ENCODE measurements around the gene SELENOK. TPM values are rescaled to one million over a fixed set of nuclear protein-coding genes. Genes with fewer than 3 reads are reported as not detected.

The SELENOK gene
- total RNA-seq, 1 donor from 2014 or later, result 45.9 TPM

DNA sequence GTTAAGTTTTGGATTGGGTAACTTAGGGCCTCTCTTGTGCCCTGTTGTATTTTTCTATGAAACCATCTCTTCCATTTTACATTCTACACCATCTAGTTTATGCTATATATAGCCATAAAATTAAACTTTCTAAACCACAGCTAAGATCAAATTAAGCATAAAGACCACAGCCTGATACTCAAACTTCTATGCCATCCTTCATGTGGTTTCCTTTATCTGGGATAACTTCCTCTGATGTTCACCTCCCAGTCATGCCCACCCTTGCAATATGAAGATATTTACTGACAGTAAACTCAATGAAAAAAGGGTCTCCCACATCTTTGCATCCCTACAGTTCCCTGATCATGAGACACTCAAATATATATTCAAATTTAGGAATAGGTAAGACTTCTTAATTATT, 4.2 kb downstream of the SELENOK start:
- Histone ChIP-seq H3K4me3 (ENCODE audit: low read length in 3 of 3) (no peak overlapping the region), H3K4me1 (ENCODE audit: control insufficient read depth in 3 of 3, insufficient read depth in 3 of 3, low read length in 3 of 3) (peaks cover 12 to 22% (median 16%) of the 10 kb centered on the region in 3 donors), H3K27me3 (ENCODE audit: control insufficient read depth in 3 of 3, insufficient read depth in 3 of 3, low read length in 3 of 3) (no peaks in the 10 kb centered on the region), H3K27ac (ENCODE audit: low read depth, low read length) (no peak overlapping the region), H3K9ac (ENCODE audit: low read depth in 1 of 3, low read length in 3 of 3) (no peak overlapping the region), H3K36me3 (ENCODE audit: control insufficient read depth in 3 of 3, insufficient read depth in 3 of 3, low read length in 3 of 3) (peaks cover 17 to 38% (median 21%) of the 10 kb centered on the region in 3 donors), H3K9me3 (ENCODE audit: control insufficient read depth in 3 of 3, low read length in 3 of 3) (no peaks in the 10 kb centered on the region)

- no peaks in the 10 kb centered on the region for H3K9me3 ChIP-seq (ENCODE audit: control insufficient read depth in 3 of 3, low read length in 3 of 3)
- H3K4me1 ChIP-seq (ENCODE audit: control insufficient read depth in 3 of 3, insufficient read depth in 3 of 3, low read length in 3 of 3), result peaks cover 15 to 24% (median 17%) of the 10 kb centered on the region in 3 donors
- no peaks in the 10 kb centered on the region for H3K27me3 ChIP-seq (ENCODE audit: control insufficient read depth in 3 of 3, insufficient read depth in 3 of 3, low read length in 3 of 3)
- H3K9ac ChIP-seq (ENCODE audit: low read depth in 1 of 3, low read length in 3 of 3), result no peak overlapping the region
- H3K4me3 ChIP-seq (ENCODE audit: low read length in 3 of 3), result no peak overlapping the region
- H3K27ac ChIP-seq (ENCODE audit: low read depth, low read length), result no peak overlapping the region
- peaks cover 17 to 38% (median 21%) of the 10 kb centered on the region in 3 donors for H3K36me3 ChIP-seq (ENCODE audit: control insufficient read depth in 3 of 3, insufficient read depth in 3 of 3, low read length in 3 of 3)
Observed at GRCh38 chr3:53885239-53885638, 6.4 kb downstream of the SELENOK start.

GRCh38 chr3:53884623-53885022, 7.0 kb downstream of the SELENOK start:
- Histone ChIP-seq H3K9ac (ENCODE audit: low read depth in 1 of 3, low read length in 3 of 3) (no peak overlapping the region), H3K4me3 (ENCODE audit: low read length in 3 of 3) (no peak overlapping the region), H3K27ac (ENCODE audit: low read depth, low read length) (no peak overlapping the region), H3K27me3 (ENCODE audit: control insufficient read depth in 3 of 3, insufficient read depth in 3 of 3, low read length in 3 of 3) (no peaks in the 10 kb centered on the region), H3K36me3 (ENCODE audit: control insufficient read depth in 3 of 3, insufficient read depth in 3 of 3, low read length in 3 of 3) (peaks cover 19 to 42% (median 23%) of the 10 kb centered on the region in 3 donors), H3K4me1 (ENCODE audit: control insufficient read depth in 3 of 3, insufficient read depth in 3 of 3, low read length in 3 of 3) (peaks cover 13 to 22% (median 14%) of the 10 kb centered on the region in 3 donors), H3K9me3 (ENCODE audit: control insufficient read depth in 3 of 3, low read length in 3 of 3) (no peaks in the 10 kb centered on the region)

DNA sequence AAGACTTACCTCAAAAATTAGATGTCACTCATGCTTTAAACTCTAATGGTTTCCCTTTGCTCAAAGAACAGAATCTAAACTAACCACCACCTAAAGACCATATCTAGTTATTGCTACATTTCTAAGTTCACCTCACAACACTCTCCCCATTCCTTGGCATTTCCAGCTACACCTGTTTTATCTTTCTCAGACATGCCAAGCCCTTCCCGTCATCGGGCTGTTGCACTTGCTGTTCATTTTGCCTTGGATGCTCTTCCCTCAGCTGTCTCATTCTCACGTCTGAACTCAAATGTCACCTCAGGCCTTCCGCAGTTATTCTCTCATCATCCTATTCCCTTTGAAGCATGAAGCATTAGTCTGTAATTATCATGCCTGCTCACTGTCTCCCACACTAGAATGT, 8.7 kb downstream of the SELENOK start:
- Histone ChIP-seq H3K9me3 (ENCODE audit: control insufficient read depth in 3 of 3, low read length in 3 of 3) (no peaks in the 10 kb centered on the region), H3K27me3 (ENCODE audit: control insufficient read depth in 3 of 3, insufficient read depth in 3 of 3, low read length in 3 of 3) (no peaks in the 10 kb centered on the region), H3K36me3 (ENCODE audit: control insufficient read depth in 3 of 3, insufficient read depth in 3 of 3, low read length in 3 of 3) (peaks cover 23 to 48% (median 39%) of the 10 kb centered on the region in 3 donors)

DNA sequence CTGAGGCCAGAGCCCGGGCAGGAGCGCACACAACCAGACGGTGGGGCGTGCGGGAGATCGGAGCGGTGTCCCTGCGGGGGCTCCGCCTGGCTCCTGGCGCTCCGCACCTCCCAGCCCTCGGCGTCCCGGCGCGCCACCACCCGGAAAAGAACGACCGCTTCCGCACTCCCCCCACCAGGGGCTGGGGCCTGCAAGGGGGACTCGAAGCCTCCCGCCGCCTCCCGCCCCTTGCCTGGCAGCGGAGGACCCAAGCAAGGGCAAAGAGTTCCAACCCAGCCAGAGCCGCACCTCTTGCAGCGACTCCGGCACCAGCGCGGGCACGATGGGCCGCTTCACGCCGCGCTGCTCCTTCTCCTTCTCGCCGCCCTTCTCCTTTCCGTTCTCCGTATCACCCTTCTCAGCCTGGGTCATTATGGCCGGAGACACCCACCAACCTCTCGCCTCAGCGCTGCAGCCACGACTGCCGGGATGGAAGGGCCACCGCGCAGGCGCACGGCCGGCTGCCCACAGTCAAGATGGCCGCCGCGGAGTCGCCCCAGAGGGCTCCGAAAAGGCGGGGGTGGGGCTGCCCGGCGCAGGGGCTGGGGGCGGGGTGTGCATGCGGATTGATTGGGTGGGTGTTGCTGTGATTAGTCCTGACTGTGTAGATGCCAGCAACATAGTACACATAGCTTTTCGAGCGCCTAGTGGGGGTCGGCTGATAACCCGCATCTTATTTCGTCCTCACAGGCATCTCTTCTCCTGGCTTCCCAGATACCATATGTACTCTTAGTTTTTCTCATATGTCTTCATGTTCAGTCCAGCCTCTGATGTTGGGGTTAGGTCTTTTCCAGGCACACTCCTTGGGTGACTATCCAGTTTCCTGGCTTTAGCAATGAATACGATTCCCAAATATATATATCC, 9.7 kb downstream of the SELENOK start, which contains the start of gene ACTR8:
ACTR8 (minus strand) TSS at position 462 of the 903 bp plus-strand sequence; CDS start at position 411, 51 bp downstream.
- Histone ChIP-seq H3K9ac (ENCODE audit: low read depth in 1 of 3, low read length in 3 of 3) (peak within 1 kb of the TSS; percentile 87), H3K4me3 (ENCODE audit: low read length in 3 of 3) (peak within 1 kb of the TSS; percentile 87 to 99 (median 92)), H3K9me3 (ENCODE audit: control insufficient read depth in 3 of 3, low read length in 3 of 3) (no peaks in the 10 kb centered on the region), H3K27ac (ENCODE audit: low read depth, low read length) (peak within 1 kb of the TSS; percentile 79), H3K36me3 (ENCODE audit: control insufficient read depth in 3 of 3, insufficient read depth in 3 of 3, low read length in 3 of 3) (peaks cover 29 to 50% (median 47%) of the 10 kb centered on the region in 3 donors), H3K4me1 (ENCODE audit: control insufficient read depth in 3 of 3, insufficient read depth in 3 of 3, low read length in 3 of 3) (peaks cover 13 to 22% (median 14%) of the 10 kb centered on the region in 3 donors), H3K27me3 (ENCODE audit: control insufficient read depth in 3 of 3, insufficient read depth in 3 of 3, low read length in 3 of 3) (no peaks in the 10 kb centered on the region)

More for the DNA sequence above, 8.7 kb downstream of the SELENOK start:
- Histone ChIP-seq H3K27ac (ENCODE audit: low read depth, low read length) (no peak overlapping the region), H3K4me3 (ENCODE audit: low read length in 3 of 3) (no peak overlapping the region), H3K9ac (ENCODE audit: low read depth in 1 of 3, low read length in 3 of 3) (no peak overlapping the region), H3K4me1 (ENCODE audit: control insufficient read depth in 3 of 3, insufficient read depth in 3 of 3, low read length in 3 of 3) (peaks cover 13 to 22% (median 14%) of the 10 kb centered on the region in 3 donors)

GRCh38 chr3:53880396-53881345, 11.0 kb downstream of the SELENOK start:
- Histone ChIP-seq H3K4me3 (ENCODE audit: low read length in 3 of 3) (peak overlapping the region; percentile 87 to 99 (median 92)), H3K27ac (ENCODE audit: low read depth, low read length) (peak overlapping the region; percentile 79), H3K9me3 (ENCODE audit: control insufficient read depth in 3 of 3, low read length in 3 of 3) (no peaks in the 10 kb centered on the region), H3K27me3 (ENCODE audit: control insufficient read depth in 3 of 3, insufficient read depth in 3 of 3, low read length in 3 of 3) (no peaks in the 10 kb centered on the region), H3K36me3 (ENCODE audit: control insufficient read depth in 3 of 3, insufficient read depth in 3 of 3, low read length in 3 of 3) (peaks cover 33 to 55% (median 51%) of the 10 kb centered on the region in 3 donors), H3K4me1 (ENCODE audit: control insufficient read depth in 3 of 3, insufficient read depth in 3 of 3, low read length in 3 of 3) (peaks cover 13 to 22% (median 14%) of the 10 kb centered on the region in 3 donors), H3K9ac (ENCODE audit: low read depth in 1 of 3, low read length in 3 of 3) (peak overlapping the region; percentile 87)

- H3K4me3 ChIP-seq (ENCODE audit: low read length in 3 of 3), result no peak overlapping the region
- H3K9me3 ChIP-seq (ENCODE audit: control insufficient read depth in 3 of 3, low read length in 3 of 3), result no peaks in the 10 kb centered on the region
- H3K27ac ChIP-seq (ENCODE audit: low read depth, low read length), result no peak overlapping the region
- H3K9ac ChIP-seq (ENCODE audit: low read depth in 1 of 3, low read length in 3 of 3), result no peak overlapping the region
- no peaks in the 10 kb centered on the region for H3K27me3 ChIP-seq (ENCODE audit: control insufficient read depth in 3 of 3, insufficient read depth in 3 of 3, low read length in 3 of 3)
- no peaks in the 10 kb centered on the region for H3K4me1 ChIP-seq (ENCODE audit: control insufficient read depth in 3 of 3, insufficient read depth in 3 of 3, low read length in 3 of 3)
- H3K36me3 ChIP-seq (ENCODE audit: control insufficient read depth in 3 of 3, insufficient read depth in 3 of 3, low read length in 3 of 3), result peaks cover 25 to 72% (median 41%) of the 10 kb centered on the region in 3 donors
Observed at GRCh38 chr3:53865732-53866499, 25.7 kb downstream of the SELENOK start.

- peaks cover 20 to 67% (median 34%) of the 10 kb centered on the region in 3 donors for H3K36me3 ChIP-seq (ENCODE audit: control insufficient read depth in 3 of 3, insufficient read depth in 3 of 3, low read length in 3 of 3)
- no peak overlapping the region for H3K4me3 ChIP-seq (ENCODE audit: low read length in 3 of 3)
- no peaks in the 10 kb centered on the region for H3K4me1 ChIP-seq (ENCODE audit: control insufficient read depth in 3 of 3, insufficient read depth in 3 of 3, low read length in 3 of 3)
- H3K9me3 ChIP-seq (ENCODE audit: control insufficient read depth in 3 of 3, low read length in 3 of 3), result no peaks in the 10 kb centered on the region
- H3K27me3 ChIP-seq (ENCODE audit: control insufficient read depth in 3 of 3, insufficient read depth in 3 of 3, low read length in 3 of 3), result no peaks in the 10 kb centered on the region
- H3K27ac ChIP-seq (ENCODE audit: low read depth, low read length), result no peak overlapping the region
- H3K9ac ChIP-seq (ENCODE audit: low read depth in 1 of 3, low read length in 3 of 3), result no peak overlapping the region
Observed at GRCh38 chr3:53863145-53863544, 28.5 kb downstream of the SELENOK start.

- Histone ChIP-seq H3K9me3 (ENCODE audit: control insufficient read depth in 3 of 3, low read length in 3 of 3) (no peaks in the 10 kb centered on the region), H3K27ac (ENCODE audit: low read depth, low read length) (no peak overlapping the region), H3K27me3 (ENCODE audit: control insufficient read depth in 3 of 3, insufficient read depth in 3 of 3, low read length in 3 of 3) (no peaks in the 10 kb centered on the region), H3K9ac (ENCODE audit: low read depth in 1 of 3, low read length in 3 of 3) (no peak overlapping the region), H3K4me3 (ENCODE audit: low read length in 3 of 3) (no peak overlapping the region), H3K4me1 (ENCODE audit: control insufficient read depth in 3 of 3, insufficient read depth in 3 of 3, low read length in 3 of 3) (no peaks in the 10 kb centered on the region), H3K36me3 (ENCODE audit: control insufficient read depth in 3 of 3, insufficient read depth in 3 of 3, low read length in 3 of 3) (peaks cover 20 to 62% (median 27%) of the 10 kb centered on the region in 3 donors)
Observed at GRCh38 chr3:53862241-53862640, 29.4 kb downstream of the SELENOK start.

Data from skeletal muscle tissue (tissue), 4 donors.